CD14-positive monocyte (primary cell): ENCODE results near the gene WASF2. TPM values are rescaled to one million over a fixed set of nuclear protein-coding genes. Genes with fewer than 3 reads are reported as not detected.

ENCODE experiments used
- DNase-seq, 3 donors: peaks; one replicate each; pipeline ENCODE4 v3.0.0-alpha.2; 2011 to 2022
- H2AFZ ChIP-seq: 2 replicates; pipeline ENCODE4 v1.6.0; 2012; ENCODE audit warnings: mild to moderate bottlenecking, low read depth, low read length, inconsistent platforms; ENCODE audit not compliant: insufficient read depth, poor library complexity, severe bottlenecking
- H3K27ac ChIP-seq, 2 donors: 1 replicate in 1 of 2; 2 replicates in 1 of 2; pipeline ENCODE4 v1.5.1; 2012 to 2013; ENCODE audit warnings: low read length in 2 of 2, control low read depth in 1 of 2, inconsistent platforms in 1 of 2, low read depth in 1 of 2, mild to moderate bottlenecking in 1 of 2
- H3K27me3 ChIP-seq, 2 donors: one replicate each; pipeline versions ENCODE4 v1.6.0 to v1.6.1; 2011 to 2013; ENCODE audit warnings: low read length in 2 of 2; ENCODE audit not compliant: control insufficient read depth in 2 of 2, insufficient read depth in 2 of 2
- H3K36me3 ChIP-seq, 2 donors: replicated peaks in 1 of 2; 1 replicate in 1 of 2; 2 replicates in 1 of 2; pipeline versions ENCODE4 v1.5.1 to v1.6.1; 2012 to 2013; ENCODE audit warnings: low read length in 2 of 2, control low read depth in 1 of 2, inconsistent platforms in 1 of 2, mild to moderate bottlenecking in 1 of 2; ENCODE audit not compliant: insufficient read depth in 2 of 2, control insufficient read depth in 1 of 2
- H3K4me1 ChIP-seq, 2 donors: 1 replicate in 1 of 2; 2 replicates in 1 of 2; pipeline versions ENCODE4 v1.5.1 to v1.6.1; 2012 to 2013; ENCODE audit warnings: low read length in 2 of 2, control low read depth in 1 of 2, inconsistent platforms in 1 of 2, mild to moderate bottlenecking in 1 of 2, moderate library complexity in 1 of 2; ENCODE audit not compliant: insufficient read depth in 2 of 2, control insufficient read depth in 1 of 2
- H3K4me2 ChIP-seq: replicated peaks from 2 replicates; pipeline ENCODE3; 2012; ENCODE audit warnings: low read length, moderate library complexity, mild to moderate bottlenecking; ENCODE audit not compliant: poor library complexity, severe bottlenecking; ENCODE audit errors: extremely low read depth
- H3K4me3 ChIP-seq, 3 experiments: fragments of 200-600 bp in 1 of 3; sonication (generic) in 1 of 3; replicated peaks in 1 of 3; 1 replicate in 2 of 3; 2 replicates in 1 of 3; pipeline ENCODE4 v1.5.1; 2011 to 2013; ENCODE audit warnings: low read length in 3 of 3, mild to moderate bottlenecking in 3 of 3, control low read depth in 2 of 3, low read depth in 2 of 3, inconsistent platforms in 1 of 3, moderate library complexity in 1 of 3
- H3K79me2 ChIP-seq: 2 replicates; pipeline ENCODE4 v1.6.0; 2012; ENCODE audit warnings: mild to moderate bottlenecking, control low read depth, inconsistent platforms, low read length, moderate library complexity; ENCODE audit not compliant: insufficient read depth
- H3K9ac ChIP-seq: 2 replicates; pipeline ENCODE4 v1.6.0; 2017; ENCODE audit warnings: low read length, mild to moderate bottlenecking; ENCODE audit not compliant: insufficient read depth, poor library complexity, severe bottlenecking
- H3K9me3 ChIP-seq, 2 donors: replicated peaks in 1 of 2; 1 replicate in 1 of 2; 2 replicates in 1 of 2; pipeline versions ENCODE4 v1.5.1 to v1.6.1; 2012 to 2013; ENCODE audit warnings: low read length in 2 of 2, control low read depth in 1 of 2; ENCODE audit not compliant: control insufficient read depth in 1 of 2, insufficient read depth in 1 of 2
- H4K20me1 ChIP-seq: 2 replicates; pipeline ENCODE4 v1.6.0; 2012; ENCODE audit warnings: mild to moderate bottlenecking, low read length, control low read depth, moderate library complexity; ENCODE audit not compliant: insufficient read depth
- H3K27ac Mint-ChIP-seq, 7 donors: one replicate each; pipeline ENCODE4 v1.8.0; 2020; ENCODE audit warnings: mild to moderate bottlenecking in 7 of 7, mixed read lengths in 7 of 7, moderate library complexity in 6 of 7, inconsistent platforms in 2 of 7
- H3K27me3 Mint-ChIP-seq, 3 donors: one replicate each; pipeline ENCODE4 v1.8.0; 2021 to 2022; ENCODE audit warnings: low read depth in 3 of 3, mild to moderate bottlenecking in 3 of 3, mixed read lengths in 3 of 3, moderate library complexity in 3 of 3, inconsistent platforms in 1 of 3
- H3K36me3 Mint-ChIP-seq, 2 donors: one replicate each; pipeline ENCODE4 v1.8.0; 2020; ENCODE audit warnings: mixed read lengths in 2 of 2, inconsistent platforms in 1 of 2, mild to moderate bottlenecking in 1 of 2
- H3K4me1 Mint-ChIP-seq: one replicate; pipeline ENCODE4 v1.8.0; 2020; ENCODE audit warnings: mild to moderate bottlenecking, mixed read lengths
- H3K4me3 Mint-ChIP-seq, 2 donors: one replicate each; pipeline ENCODE4 v1.8.0; 2020; ENCODE audit warnings: mild to moderate bottlenecking in 2 of 2, mixed read lengths in 2 of 2, moderate library complexity in 1 of 2
- H3K9me3 Mint-ChIP-seq, 7 donors: one replicate each; pipeline ENCODE4 v1.8.0; 2020 to 2022; ENCODE audit warnings: mixed read lengths in 7 of 7, mild to moderate bottlenecking in 6 of 7, moderate library complexity in 6 of 7, inconsistent platforms in 2 of 7
- whole genome bisulfite sequencing: methylation state at CpG from one replicate; pipeline ENCODE4 v1.1.5; 2013; ENCODE audit warnings: missing lambda C conversion rate; ENCODE audit not compliant: insufficient coverage; 5-methylcytosine and 5-hydroxymethylcytosine counted together
- intact Hi-C, 2 donors: fragments of 100-400 bp; cut with micrococcal nuclease; formaldehyde crosslinking; loops; one replicate each; pipeline versions ENCODE4 v1.15.0 to v1.15.1; 2023
- polyA plus RNA-seq, 3 donors: library from polyadenylated mRNA; depleted of rRNA in 1 of 3; unstranded in 2 of 3; stranded (reverse) in 1 of 3; fragments of 300-500 nt in 2 of 3; fragments of >200 nt in 1 of 3; fragmentation: Illumina TruSeq in 2 of 3; gene quantifications; 1 replicate in 2 of 3; 2 replicates in 1 of 3; pipeline ENCODE4 v1.2.3, GENCODE V29; 2012 to 2021
- TF ChIP-seq, protein P1 (sequence below): fragments of 200-600 bp; IDR thresholded peaks from one replicate; pipeline ENCODE4 v1.8.0; 2022; ENCODE audit warnings: antibody characterized with exemption, mild to moderate bottlenecking

Gene WASF2
- polyA plus RNA-seq, 3 donors, result 53.5 to 91.6 (median 86.4) TPM

DNA sequence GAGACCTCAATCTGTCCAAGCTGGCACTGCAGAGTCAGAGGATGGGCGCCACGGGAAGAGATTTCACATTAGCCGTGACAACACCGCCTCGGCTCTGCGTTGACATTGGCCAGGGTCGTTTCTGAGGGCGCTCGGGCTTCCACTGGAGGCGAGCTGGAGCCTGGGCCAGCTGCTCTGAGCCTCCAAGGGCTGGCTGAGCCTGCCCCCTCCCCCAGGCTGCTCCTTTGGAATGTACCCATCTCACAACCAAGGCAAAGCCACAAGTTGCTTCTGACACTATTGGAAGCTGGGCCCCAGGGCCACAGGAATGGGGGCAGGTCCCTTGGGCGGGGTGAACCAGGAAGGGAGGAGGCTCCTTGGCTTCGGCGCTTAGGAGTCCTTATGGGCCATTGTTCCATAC, 84.9 kb downstream of the WASF2 start:
- peaks cover 0 to 2% (median 2%) of the 10 kb centered on the region in 3 donors for H3K27me3 Mint-ChIP-seq
- H3K4me3 Mint-ChIP-seq, result no peak overlapping the region
- no peak for DNase-seq
- no peaks in the 10 kb centered on the region for H3K9me3 Mint-ChIP-seq
- Histone ChIP-seq H4K20me1 (peaks cover 87% of the 10 kb centered on the region), H3K4me3 (no peak overlapping the region), H3K36me3 (peaks cover 40 to 45% of the 10 kb centered on the region in 2 donors), H2AFZ (no peak overlapping the region), H3K27me3 (no peaks in the 10 kb centered on the region), H3K79me2 (no peaks in the 10 kb centered on the region), H3K9ac (no peak overlapping the region), H3K9me3 (no peaks in the 10 kb centered on the region), H3K4me2 (no peak overlapping the region), H3K27ac (no peak overlapping the region), H3K4me1 (peaks cover 26 to 32% of the 10 kb centered on the region in 2 donors)
- TF ChIP-seq, protein P1, sequence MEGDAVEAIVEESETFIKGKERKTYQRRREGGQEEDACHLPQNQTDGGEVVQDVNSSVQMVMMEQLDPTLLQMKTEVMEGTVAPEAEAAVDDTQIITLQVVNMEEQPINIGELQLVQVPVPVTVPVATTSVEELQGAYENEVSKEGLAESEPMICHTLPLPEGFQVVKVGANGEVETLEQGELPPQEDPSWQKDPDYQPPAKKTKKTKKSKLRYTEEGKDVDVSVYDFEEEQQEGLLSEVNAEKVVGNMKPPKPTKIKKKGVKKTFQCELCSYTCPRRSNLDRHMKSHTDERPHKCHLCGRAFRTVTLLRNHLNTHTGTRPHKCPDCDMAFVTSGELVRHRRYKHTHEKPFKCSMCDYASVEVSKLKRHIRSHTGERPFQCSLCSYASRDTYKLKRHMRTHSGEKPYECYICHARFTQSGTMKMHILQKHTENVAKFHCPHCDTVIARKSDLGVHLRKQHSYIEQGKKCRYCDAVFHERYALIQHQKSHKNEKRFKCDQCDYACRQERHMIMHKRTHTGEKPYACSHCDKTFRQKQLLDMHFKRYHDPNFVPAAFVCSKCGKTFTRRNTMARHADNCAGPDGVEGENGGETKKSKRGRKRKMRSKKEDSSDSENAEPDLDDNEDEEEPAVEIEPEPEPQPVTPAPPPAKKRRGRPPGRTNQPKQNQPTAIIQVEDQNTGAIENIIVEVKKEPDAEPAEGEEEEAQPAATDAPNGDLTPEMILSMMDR, result no peak
- peaks cover 41% of the 10 kb centered on the region for H3K4me1 Mint-ChIP-seq
- intact Hi-C loops, result loop anchor here in 1 of 2 donors (10.0 kb wide), 1 partner anchor 260 kb away; no protein-coding TSS in a partner anchor
- 64% methylated on average over 9 of the region's 13 CpGs for WGBS
- H3K27ac Mint-ChIP-seq, result peak overlapping the region in 2 of 7 donors; percentile 28 to 60
- H3K36me3 Mint-ChIP-seq, result peaks cover 41 to 55% of the 10 kb centered on the region in 2 donors

DNA sequence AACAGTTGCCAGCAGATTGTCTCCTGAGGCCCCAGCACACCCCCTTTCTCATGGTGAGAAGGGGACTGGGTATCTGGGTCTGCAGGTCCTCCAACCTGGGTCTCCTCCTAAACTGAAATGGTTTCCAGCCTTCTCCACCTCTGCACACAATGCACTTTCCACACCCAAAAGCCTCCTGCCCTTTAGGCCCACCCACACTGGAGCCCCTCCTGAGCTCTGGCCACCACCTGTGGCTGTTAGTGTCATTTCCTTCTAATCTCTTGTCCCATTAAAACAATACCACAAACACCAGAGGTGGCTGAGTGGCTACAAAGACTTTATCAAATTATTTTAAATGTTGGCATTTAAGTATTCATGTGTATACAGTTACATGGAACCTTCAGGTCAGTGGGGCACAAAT, 86.0 kb downstream of the WASF2 start:
- no peak overlapping the region for H3K9ac ChIP-seq
- peaks cover 41% of the 10 kb centered on the region for H3K4me1 Mint-ChIP-seq
- no peak overlapping the region for H2AFZ ChIP-seq

More for the DNA sequence above, 86.0 kb downstream of the WASF2 start:
- no peak overlapping the region for H3K27ac ChIP-seq
- intact Hi-C loops, result loop anchor here in 1 of 2 donors (5.0 to 10.0 kb wide), 2 partner anchors 198 to 261 kb away; partner anchors contain the start of gene AHDC1
- peak overlapping the region; percentile 8 for H3K4me2 ChIP-seq
- Mint-ChIP-seq H3K9me3 (no peaks in the 10 kb centered on the region), H3K27me3 (peaks cover 0 to 5% (median 2%) of the 10 kb centered on the region in 3 donors), H3K4me3 (no peak overlapping the region), H3K36me3 (peaks cover 33 to 44% of the 10 kb centered on the region in 2 donors), H3K27ac (peak overlapping the region in 3 of 7 donors; percentile 22 to 52 (median 50))
- peaks cover 26 to 32% of the 10 kb centered on the region in 2 donors for H3K4me1 ChIP-seq
- no peak overlapping the region for H3K4me3 ChIP-seq
- H3K9me3 ChIP-seq, result no peaks in the 10 kb centered on the region
- H3K36me3 ChIP-seq, result peaks cover 33 to 34% of the 10 kb centered on the region in 2 donors
- no peaks in the 10 kb centered on the region for H3K79me2 ChIP-seq
- H3K27me3 ChIP-seq, result no peaks in the 10 kb centered on the region
- DNase-seq, result no peak
- H4K20me1 ChIP-seq, result peaks cover 85% of the 10 kb centered on the region
- TF ChIP-seq, protein P1, result no peak
